COLO668 (cell line): ENCODE data around the gene MAPRE2.

Experiments
- DNase-seq: peaks from one replicate; lab custom pipeline; 2025; ENCODE audit not compliant: unreplicated experiment; lab: John Stamatoyannopoulos, UW

MAPRE2 gene

GRCh38 chr18:35032113-35032512, 9.1 kb upstream of the MAPRE2 start:
- no peak for DNase-seq

GRCh38 chr18:35038029-35038428, 3.2 kb upstream of the MAPRE2 start:
- DNase-seq, result no peak

DNA sequence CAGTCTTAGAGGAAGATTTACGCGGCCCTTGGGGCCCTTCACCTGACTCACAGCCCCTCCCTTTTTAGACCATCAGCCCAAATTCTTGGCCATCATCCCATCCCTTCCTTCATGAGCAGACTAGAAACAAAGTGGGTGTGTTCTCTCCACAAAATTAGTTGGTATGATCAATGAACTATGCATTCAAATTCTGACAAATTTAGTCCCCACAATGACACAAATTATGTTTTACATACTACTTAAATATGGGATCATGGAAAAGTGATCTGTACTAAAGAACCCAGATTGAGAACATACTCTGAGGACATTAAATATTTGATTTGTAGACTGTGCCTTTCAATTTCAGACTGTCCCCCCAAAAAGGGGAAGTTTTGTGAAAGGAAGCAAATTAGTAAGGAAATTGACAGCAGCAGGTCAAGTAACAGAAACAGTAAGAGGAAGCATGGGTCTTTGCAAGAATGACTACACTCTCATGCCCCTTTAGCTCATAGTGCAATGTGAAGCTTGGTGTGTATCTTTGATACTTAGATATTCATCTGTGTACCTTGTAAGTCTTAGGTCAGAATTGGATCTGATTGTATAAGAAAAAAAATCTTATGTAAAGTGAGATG, 2.2 kb upstream of the MAPRE2 start:
- DNase-seq, result no peak

DNA sequence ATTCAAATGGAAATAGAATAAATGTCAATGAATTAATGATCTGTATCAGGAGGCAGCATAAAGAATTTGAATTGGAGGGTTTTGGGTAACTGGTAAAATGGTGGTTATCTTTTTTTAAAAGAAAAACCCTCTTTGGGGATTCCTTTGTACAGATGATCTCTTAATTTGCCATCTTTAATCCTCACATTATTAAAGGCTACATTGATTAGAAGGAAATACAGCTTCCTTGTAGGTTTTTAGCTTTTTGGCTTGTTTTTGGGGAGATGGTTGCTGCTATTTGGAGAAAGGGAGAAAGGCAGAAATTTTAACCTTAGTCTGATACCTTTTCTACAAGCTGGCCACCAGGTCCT, 600 bp upstream of the MAPRE2 start:
- DNase-seq, result no peak

GRCh38 chr18:35041815-35042387, 688 bp downstream of the MAPRE2 start:
- no peak for DNase-seq

DNA sequence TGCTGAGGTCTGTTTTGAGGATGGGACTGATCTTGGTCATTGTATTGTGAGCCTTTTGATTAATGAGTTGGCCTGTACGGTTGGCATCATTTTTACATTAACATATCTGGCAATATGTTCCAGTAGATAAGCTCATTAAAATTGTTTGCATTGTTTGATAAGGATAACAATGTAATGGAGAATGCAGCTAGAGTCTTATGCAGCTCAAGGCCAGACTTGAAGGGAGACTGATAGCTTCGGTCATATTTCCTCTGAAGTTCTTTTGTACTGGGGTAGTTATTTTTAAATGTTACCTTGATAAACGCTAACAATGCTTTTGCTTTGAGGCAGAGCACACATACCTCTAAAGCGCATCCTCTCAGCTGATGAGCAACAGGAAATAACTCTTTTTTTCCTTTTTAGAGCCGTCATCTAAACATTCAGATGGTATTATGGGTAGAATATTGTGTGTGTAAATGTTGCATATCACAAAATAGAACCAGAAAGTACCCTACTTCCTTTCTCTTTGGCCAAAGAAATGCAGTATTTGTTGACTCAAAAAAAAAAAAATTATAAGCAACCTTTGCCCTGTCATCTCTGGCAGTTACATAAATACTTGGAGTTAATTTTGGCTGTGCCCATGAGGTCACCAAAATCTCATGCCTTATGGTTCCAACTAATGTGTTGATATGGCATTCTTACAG, 1.3 kb downstream of the MAPRE2 start:
- no peak for DNase-seq

DNA sequence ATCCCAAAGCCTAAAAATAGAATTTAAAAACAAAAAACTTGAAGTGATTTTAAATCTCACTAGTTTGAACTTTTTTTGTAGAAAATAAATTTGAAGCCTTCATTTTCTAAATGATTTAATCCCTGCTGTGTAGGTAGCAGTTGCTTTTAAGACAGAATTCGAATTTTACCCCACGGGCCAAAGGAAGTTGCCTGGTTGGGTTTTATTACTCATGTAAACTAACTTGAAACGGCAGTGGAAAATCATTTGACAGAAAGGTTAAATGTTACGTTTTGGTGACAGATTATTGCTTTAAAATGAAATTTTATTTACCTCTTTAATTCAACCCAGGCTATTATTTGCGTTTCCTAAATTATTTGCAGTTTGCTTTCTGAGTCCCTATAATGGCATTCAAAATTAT, 2.0 kb downstream of the MAPRE2 start:
- DNase-seq, result no peak

GRCh38 chr18:35045121-35045520, 3.9 kb downstream of the MAPRE2 start:
- no peak for DNase-seq

GRCh38 chr18:35045806-35046205, 4.6 kb downstream of the MAPRE2 start:
- no peak for DNase-seq

GRCh38 chr18:35047697-35048292, 6.6 kb downstream of the MAPRE2 start:
- no peak for DNase-seq

- DNase-seq, result no peak
These were observed 8.2 kb downstream of the MAPRE2 start for GRCh38 chr18:35049111-35050027.

- no peak for DNase-seq
These were observed 8.9 kb downstream of the MAPRE2 start for GRCh38 chr18:35050028-35050546.

- DNase-seq, result no peak
These were observed 9.5 kb downstream of the MAPRE2 start for GRCh38 chr18:35050705-35051195.

DNA sequence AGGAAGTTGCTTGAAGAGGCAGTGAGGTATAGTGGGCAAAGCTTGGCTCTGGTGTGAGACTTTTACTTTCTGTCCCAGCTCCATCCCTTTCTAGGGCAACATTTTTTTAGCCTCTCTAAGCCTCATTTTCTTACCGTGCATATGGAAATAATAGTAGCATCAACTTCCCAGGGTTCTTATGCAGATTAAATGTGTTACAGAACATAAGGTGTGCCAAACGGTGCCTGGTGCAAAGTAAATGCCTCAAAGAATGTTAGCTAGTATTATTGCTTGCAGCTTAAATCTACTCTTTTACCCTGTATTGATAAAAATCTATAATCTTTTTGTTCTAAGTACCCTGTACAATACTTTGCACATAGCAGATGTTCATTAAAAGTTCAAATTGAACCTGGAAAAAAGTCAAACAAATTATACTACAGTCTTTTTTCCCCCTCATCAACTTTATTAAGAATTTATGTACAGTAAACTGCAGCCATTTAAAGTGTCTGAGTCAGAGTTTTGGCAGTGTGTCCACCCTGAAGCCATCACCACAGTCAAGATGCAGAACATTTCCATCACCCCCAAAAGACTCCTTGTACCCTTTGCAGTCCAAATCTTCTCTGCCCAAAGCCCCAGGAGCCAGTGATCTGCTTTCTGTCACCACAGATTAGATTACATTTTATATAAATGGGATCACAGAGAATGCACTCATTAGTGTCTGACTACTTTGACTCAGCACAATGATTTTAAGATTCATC, 10.6 kb downstream of the MAPRE2 start:
- no peak for DNase-seq

- DNase-seq, result no peak
These were observed 13.2 kb downstream of the MAPRE2 start for GRCh38 chr18:35054401-35054800.

DNA sequence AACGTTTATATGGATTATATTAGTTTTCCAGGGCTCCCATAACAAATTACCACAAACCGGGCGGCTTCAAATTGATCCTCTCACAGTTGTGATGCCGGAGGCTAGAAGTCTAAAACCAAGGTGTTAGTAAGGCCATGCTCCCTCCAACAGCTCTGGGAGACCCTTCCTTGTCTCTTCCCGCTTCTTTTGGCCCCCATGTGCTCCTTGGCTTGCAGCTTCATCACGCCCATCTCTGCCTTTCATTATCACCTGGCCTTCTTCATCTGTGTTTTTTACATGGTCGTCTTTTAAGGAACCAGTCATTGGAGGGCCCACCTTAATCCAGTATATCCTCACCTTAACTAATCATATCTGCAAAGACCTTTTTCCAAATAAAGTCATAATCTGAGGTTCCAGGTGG, 13.9 kb downstream of the MAPRE2 start:
- DNase-seq, result no peak

- no peak for DNase-seq
These were observed 14.5 kb downstream of the MAPRE2 start for GRCh38 chr18:35055726-35056125.

- peak; percentile 22 for DNase-seq
These were observed 18.2 kb downstream of the MAPRE2 start for GRCh38 chr18:35059280-35059927.

DNA sequence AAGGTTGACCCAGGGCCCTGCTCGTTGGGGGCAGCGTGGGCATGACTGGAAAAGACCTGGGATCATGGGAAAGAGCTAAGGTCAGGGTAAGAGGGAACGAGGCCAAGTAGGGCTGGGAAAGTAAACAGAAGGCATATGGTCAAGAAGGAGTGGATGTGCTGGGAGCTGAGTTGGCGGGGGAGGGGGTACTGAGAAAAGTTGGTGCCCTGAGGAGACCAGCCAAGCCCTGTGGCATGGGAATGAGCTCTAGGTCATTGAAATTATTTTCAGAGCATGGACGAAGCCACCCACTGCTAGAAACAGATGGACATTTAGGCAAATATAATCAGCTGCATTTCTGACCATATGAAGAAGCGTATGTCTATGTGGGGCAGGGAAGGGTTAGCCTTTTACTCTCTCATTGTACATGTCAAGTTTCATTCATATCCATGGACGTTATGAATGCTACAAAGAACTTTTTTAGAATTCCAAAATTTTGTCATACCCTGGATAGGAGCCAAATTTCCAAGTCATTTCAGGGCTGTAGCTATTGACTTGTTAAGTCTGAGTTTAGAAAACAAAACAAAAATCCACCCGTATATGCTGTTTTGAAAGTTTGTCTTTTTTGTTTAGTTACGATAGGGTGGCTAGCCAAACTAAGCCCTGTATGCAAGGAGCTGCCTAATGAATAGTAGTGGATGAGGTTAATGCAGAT, 19.1 kb downstream of the MAPRE2 start:
- no peak for DNase-seq
